HepG2 (cell line): ENCODE results near the gene TGM4. TPM values are rescaled to one million over a fixed set of nuclear protein-coding genes. Genes with fewer than 3 reads are reported as not detected.

ENCODE experiments used
- KAT2B ChIP-seq: fragments of 150-350 bp; IDR thresholded peaks from 2 replicates; pipeline ENCODE4 v1.6.1; 2014; ENCODE audit warnings: low read depth, low read length, borderline replicate concordance
- NFAT5 ChIP-seq: sonication (generic); formaldehyde crosslinking; IDR thresholded peaks from 2 replicates; pipeline ENCODE4 v1.4.0; 2020; ENCODE audit warnings: missing genetic modification reagents
- THAP9 ChIP-seq: sonication (generic); formaldehyde crosslinking; IDR thresholded peaks from 2 replicates; pipeline ENCODE4; 2020; ENCODE audit warnings: missing genetic modification reagents, mild to moderate bottlenecking, borderline replicate concordance
- ZBTB40 ChIP-seq, 2 experiments: fragments of 450-650 bp in 1 of 2; sonication (generic) in 1 of 2; formaldehyde crosslinking in 1 of 2; IDR thresholded peaks; 2 replicates each; pipeline versions ENCODE4 v1.6.1 to v1.8.0; 2016 to 2022; ENCODE audit warnings: antibody characterized with exemption in 1 of 2, mild to moderate bottlenecking in 1 of 2, missing genetic modification reagents in 1 of 2
- ZNF136 ChIP-seq: sonication (generic); formaldehyde crosslinking; IDR thresholded peaks from 2 replicates; pipeline ENCODE4 v1.8.1; 2022; ENCODE audit warnings: low read depth, mild to moderate bottlenecking, moderate library complexity, missing genetic modification reagents
- ZNF230 ChIP-seq: sonication (generic); formaldehyde crosslinking; IDR thresholded peaks from 2 replicates; pipeline ENCODE4 v1.4.0; 2020; ENCODE audit warnings: mild to moderate bottlenecking, missing genetic modification reagents
- ZNF263 ChIP-seq: sonication (generic); formaldehyde crosslinking; IDR thresholded peaks from 2 replicates; pipeline ENCODE4 v1.4.0; 2020; ENCODE audit warnings: missing genetic modification reagents
- polyA plus RNA-seq, 8 experiments: library from polyadenylated mRNA; depleted of rRNA in 3 of 8; stranded (reverse) in 7 of 8; unstranded in 1 of 8; fragments of >200 nt; fragmentation: Illumina TruSeq in 4 of 8; extraction: Trizol in 4 of 8; gene quantifications; 2 replicates each; pipeline versions ENCODE4 v1.2.1 to v1.2.3, GENCODE V29; 2011 to 2016; ENCODE audit warnings: low read depth in 4 of 8, missing spikeins in 1 of 8, mixed read lengths in 1 of 8; ENCODE audit not compliant: insufficient read depth in 1 of 8
- total RNA-seq, 5 experiments: library from RNA; depleted of rRNA; stranded (reverse); fragments of >200 nt; fragmentation: Illumina TruSeq; extraction: Trizol; gene quantifications; 2 replicates each; pipeline ENCODE4 v1.2.3, GENCODE V29; 2016; ENCODE audit warnings: low read depth in 1 of 5
- TF ChIP-seq, protein P1 (sequence below): sonication (generic); formaldehyde crosslinking; conservative IDR thresholded peaks from 2 replicates; pipeline ENCODE4 v1.4.0; 2020; ENCODE audit warnings: missing genetic modification reagents

TGM4 gene
- total and polyA plus RNA-seq, 2 of the 13 experiments (the other 11 are each of a cell fraction or from before 2014, with no cell fraction given) = 0.07 to 0.15 TPM

DNA sequence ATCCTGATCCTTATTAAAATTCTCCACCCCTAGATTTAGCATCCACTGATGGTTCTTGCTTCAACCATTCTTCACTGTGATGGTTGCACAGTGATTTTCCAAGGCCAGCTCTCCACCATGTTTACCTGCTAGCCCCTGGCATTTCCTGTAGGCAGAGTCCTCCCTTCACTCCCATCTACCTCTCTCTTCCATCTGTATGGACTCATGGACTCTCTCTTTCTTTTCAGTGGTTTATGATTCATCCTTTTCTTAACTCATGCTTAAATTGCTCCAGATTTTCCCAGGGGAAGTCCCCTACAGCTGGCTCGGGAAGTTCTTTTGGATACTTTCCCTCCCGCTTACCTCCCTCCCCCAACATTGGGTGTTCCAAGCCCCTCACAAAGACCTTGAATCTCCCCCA lies 18.7 kb downstream of the TGM4 start (continued):
- TF ChIP-seq NFAT5 (CRISPR knock-in tag) (no peak), KAT2B (no peak), THAP9 (CRISPR knock-in tag) (no peak), ZNF136 (CRISPR knock-in tag) (no peak), ZNF263 (peak; percentile 82; the same call in 1 of the 2 replicates), ZNF230 (CRISPR knock-in tag) (no peak), ZBTB40 (IDR thresholded peaks at IDR 0.05) (no peak), ZBTB40 (CRISPR knock-in tag; IDR thresholded peaks at IDR 0.05) (no peak)
- TF ChIP-seq, protein P1, sequence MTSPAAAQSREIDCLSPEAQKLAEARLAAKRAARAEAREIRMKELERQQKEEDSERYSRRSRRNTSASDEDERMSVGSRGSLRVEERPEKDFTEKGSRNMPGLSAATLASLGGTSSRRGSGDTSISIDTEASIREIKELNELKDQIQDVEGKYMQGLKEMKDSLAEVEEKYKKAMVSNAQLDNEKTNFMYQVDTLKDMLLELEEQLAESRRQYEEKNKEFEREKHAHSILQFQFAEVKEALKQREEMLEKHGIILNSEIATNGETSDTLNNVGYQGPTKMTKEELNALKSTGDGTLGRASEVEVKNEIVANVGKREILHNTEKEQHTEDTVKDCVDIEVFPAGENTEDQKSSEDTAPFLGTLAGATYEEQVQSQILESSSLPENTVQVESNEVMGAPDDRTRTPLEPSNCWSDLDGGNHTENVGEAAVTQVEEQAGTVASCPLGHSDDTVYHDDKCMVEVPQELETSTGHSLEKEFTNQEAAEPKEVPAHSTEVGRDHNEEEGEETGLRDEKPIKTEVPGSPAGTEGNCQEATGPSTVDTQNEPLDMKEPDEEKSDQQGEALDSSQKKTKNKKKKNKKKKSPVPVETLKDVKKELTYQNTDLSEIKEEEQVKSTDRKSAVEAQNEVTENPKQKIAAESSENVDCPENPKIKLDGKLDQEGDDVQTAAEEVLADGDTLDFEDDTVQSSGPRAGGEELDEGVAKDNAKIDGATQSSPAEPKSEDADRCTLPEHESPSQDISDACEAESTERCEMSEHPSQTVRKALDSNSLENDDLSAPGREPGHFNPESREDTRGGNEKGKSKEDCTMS (CRISPR knock-in tag) = no peak
